ENCODE results near the gene S1PR3. TPM values are rescaled to one million over a fixed set of nuclear protein-coding genes. Genes with fewer than 3 reads are reported as not detected.

S1PR3 gene
- total RNA-seq, 1 experiment from 2014 or later: 42.9 TPM

DNA sequence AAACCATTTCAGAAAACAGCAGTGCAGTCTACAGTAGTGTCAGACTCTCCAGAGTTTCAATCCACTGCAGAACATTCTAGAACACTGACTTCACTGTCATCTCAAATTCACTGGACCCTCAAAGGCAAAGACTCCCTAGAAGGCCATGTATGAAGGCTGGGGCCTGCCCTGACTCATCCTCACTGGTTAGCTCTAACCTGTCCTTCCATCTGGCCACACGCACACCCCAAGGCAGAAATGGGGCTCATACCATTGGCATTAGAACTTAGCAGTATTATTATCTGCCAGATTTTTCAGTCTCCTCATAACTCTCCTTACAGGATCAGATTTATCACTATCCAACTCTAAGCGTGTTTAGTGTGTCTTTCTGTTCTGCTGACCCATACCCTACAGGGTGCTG, 20.4 kb downstream of the S1PR3 start:
- no peak for DNase-seq (ENCODE audit: low spot score)
- intact Hi-C loops (cut with micrococcal nuclease; ENCODE audit: unreplicated experiment): loop anchor here (10.0 kb wide), 1 partner anchor 63 kb away; no protein-coding TSS in a partner anchor
- POLR2A ChIA-PET (ENCODE audit: low non-redundant PET): no interaction called here

DNA sequence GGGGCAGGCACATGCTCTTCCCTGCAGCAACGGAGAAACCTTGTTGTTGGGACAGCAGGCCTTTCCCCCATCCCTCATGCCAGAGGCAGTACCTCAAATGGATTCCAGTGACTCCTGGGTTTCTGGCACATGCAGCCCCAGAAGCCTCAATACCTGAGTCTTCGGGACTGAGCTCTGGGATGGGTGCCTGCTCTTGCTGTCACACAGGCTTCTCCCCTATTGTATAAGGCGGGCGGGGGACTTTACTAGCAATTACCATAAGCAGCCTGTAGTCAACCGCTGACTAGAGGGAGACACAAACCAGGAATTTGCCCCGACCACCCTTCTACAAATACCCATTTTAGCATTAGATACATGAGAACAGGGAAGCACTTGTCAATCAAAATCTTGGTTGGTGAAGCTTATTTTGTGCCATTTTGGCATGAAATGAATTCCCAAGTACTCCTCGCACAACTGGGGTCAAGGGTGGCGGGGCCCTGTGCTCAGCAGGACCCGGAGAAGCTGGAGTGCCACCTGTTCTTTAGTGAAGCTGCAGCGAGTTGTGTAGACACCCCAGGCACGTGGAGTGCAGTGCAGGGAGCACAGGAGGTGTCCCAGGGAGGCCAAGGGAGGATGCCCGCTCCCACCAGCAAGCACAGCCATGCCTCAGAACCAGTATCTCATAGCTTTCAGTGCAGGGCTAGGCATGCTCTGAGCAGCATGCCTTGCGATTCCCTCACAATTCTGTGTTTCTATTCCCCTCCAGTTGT, 21.2 kb downstream of the S1PR3 start:
- intact Hi-C loops (cut with micrococcal nuclease; ENCODE audit: unreplicated experiment): loop anchor here (10.0 kb wide), 1 partner anchor 62 kb away; no protein-coding TSS in a partner anchor
- Histone ChIP-seq H3K4me3 (ENCODE audit: low read depth, low read length, poor library complexity, severe bottlenecking) (no peak overlapping the region), H3K36me3 (ENCODE audit: insufficient read depth, low read length, poor library complexity, severe bottlenecking) (no peaks in the 10 kb centered on the region), H3K4me1 (ENCODE audit: insufficient read depth, low read length, poor library complexity, severe bottlenecking) (peaks cover 24% of the 10 kb centered on the region), H3K27me3 (replicated peaks; ENCODE audit: insufficient read depth, low read depth, low read length, poor library complexity) (no peaks in the 10 kb centered on the region), H3K9me3 (ENCODE audit: low read depth, low read length, poor library complexity, severe bottlenecking) (no peaks in the 10 kb centered on the region), H3K27ac (ENCODE audit: low read depth, low read length, poor library complexity, severe bottlenecking) (no peak overlapping the region)
- BruUV-seq (replicated peaks): no TSS peak
- CTCF ChIA-PET: interaction anchor here (0.7 kb wide), 1 partner anchor 1118 kb away, joined by 3 read pairs; no protein-coding TSS in a partner anchor
- POLR2A ChIA-PET (ENCODE audit: low non-redundant PET): no interaction called here
- TF ChIP-seq, protein P1, sequence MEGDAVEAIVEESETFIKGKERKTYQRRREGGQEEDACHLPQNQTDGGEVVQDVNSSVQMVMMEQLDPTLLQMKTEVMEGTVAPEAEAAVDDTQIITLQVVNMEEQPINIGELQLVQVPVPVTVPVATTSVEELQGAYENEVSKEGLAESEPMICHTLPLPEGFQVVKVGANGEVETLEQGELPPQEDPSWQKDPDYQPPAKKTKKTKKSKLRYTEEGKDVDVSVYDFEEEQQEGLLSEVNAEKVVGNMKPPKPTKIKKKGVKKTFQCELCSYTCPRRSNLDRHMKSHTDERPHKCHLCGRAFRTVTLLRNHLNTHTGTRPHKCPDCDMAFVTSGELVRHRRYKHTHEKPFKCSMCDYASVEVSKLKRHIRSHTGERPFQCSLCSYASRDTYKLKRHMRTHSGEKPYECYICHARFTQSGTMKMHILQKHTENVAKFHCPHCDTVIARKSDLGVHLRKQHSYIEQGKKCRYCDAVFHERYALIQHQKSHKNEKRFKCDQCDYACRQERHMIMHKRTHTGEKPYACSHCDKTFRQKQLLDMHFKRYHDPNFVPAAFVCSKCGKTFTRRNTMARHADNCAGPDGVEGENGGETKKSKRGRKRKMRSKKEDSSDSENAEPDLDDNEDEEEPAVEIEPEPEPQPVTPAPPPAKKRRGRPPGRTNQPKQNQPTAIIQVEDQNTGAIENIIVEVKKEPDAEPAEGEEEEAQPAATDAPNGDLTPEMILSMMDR (conservative IDR thresholded peaks at IDR 0.05; ENCODE audit: low read depth, low read length): no peak
- TF ChIP-seq EZH2 (IDR thresholded peaks at IDR 0.05; ENCODE audit: borderline replicate concordance, low read depth, low read length, poor library complexity, severe bottlenecking): no peak
- DNase-seq (ENCODE audit: low spot score): no peak

More for the DNA sequence above, 20.4 kb downstream of the S1PR3 start:
- H3K9me3 ChIP-seq (ENCODE audit: low read depth, low read length, poor library complexity, severe bottlenecking): no peaks in the 10 kb centered on the region
- CTCF ChIA-PET: no interaction called here
- no peaks in the 10 kb centered on the region for H3K36me3 ChIP-seq (ENCODE audit: insufficient read depth, low read length, poor library complexity, severe bottlenecking)
- H3K27me3 ChIP-seq (replicated peaks; ENCODE audit: insufficient read depth, low read depth, low read length, poor library complexity): no peaks in the 10 kb centered on the region
- peaks cover 31% of the 10 kb centered on the region for H3K4me1 ChIP-seq (ENCODE audit: insufficient read depth, low read length, poor library complexity, severe bottlenecking)
- H3K4me3 ChIP-seq (ENCODE audit: low read depth, low read length, poor library complexity, severe bottlenecking): no peak overlapping the region
- no peak for TF ChIP-seq EZH2 (IDR thresholded peaks at IDR 0.05; ENCODE audit: borderline replicate concordance, low read depth, low read length, poor library complexity, severe bottlenecking)
- TF ChIP-seq, protein P1 (conservative IDR thresholded peaks at IDR 0.05; ENCODE audit: low read depth, low read length): no peak
- no peak overlapping the region for H3K27ac ChIP-seq (ENCODE audit: low read depth, low read length, poor library complexity, severe bottlenecking)
- no TSS peak for BruUV-seq (replicated peaks)

DNA sequence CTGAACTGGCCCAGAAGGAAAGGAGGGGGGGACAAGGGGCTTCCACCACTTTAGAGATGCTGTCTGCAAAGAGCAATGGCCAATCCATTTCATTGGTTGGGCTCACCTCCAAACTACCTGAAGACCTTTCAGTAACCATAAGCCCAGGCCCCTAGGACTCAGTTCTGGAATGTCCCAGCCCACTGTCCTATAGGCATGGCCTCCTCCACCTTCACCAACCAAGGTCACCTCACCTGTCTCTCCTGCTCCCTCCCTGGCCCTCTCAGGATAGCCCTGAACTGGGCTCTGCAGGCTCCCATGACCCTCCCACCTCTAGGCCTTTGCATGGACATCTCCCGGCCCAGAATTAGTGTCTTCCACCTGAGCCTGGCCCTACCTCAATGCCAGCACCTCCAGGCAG, 22.4 kb downstream of the S1PR3 start:
- DNase-seq (ENCODE audit: low spot score): no peak
- intact Hi-C loops (cut with micrococcal nuclease; ENCODE audit: unreplicated experiment): loop anchor here (10.0 kb wide), 1 partner anchor 61 kb away; no protein-coding TSS in a partner anchor
- H3K4me1 ChIP-seq (ENCODE audit: insufficient read depth, low read length, poor library complexity, severe bottlenecking): peaks cover 13% of the 10 kb centered on the region
- no TSS peak for BruUV-seq (replicated peaks)
- H3K9me3 ChIP-seq (ENCODE audit: low read depth, low read length, poor library complexity, severe bottlenecking): no peaks in the 10 kb centered on the region
- POLR2A ChIA-PET (ENCODE audit: low non-redundant PET): no interaction called here
- no peak overlapping the region for H3K27ac ChIP-seq (ENCODE audit: low read depth, low read length, poor library complexity, severe bottlenecking)
- CTCF ChIA-PET: no interaction called here
- TF ChIP-seq EZH2 (IDR thresholded peaks at IDR 0.05; ENCODE audit: borderline replicate concordance, low read depth, low read length, poor library complexity, severe bottlenecking): no peak
- TF ChIP-seq, protein P1 (conservative IDR thresholded peaks at IDR 0.05; ENCODE audit: low read depth, low read length): no peak
- H3K4me3 ChIP-seq (ENCODE audit: low read depth, low read length, poor library complexity, severe bottlenecking): no peak overlapping the region
- H3K36me3 ChIP-seq (ENCODE audit: insufficient read depth, low read length, poor library complexity, severe bottlenecking): no peaks in the 10 kb centered on the region
- no peaks in the 10 kb centered on the region for H3K27me3 ChIP-seq (replicated peaks; ENCODE audit: insufficient read depth, low read depth, low read length, poor library complexity)
